Effector memory CD4-positive, alpha-beta T cell (primary cell): ENCODE measurements around the gene WDR90.
"Not testable (repeated sequence)": the region's sequence is repeated elsewhere in the genome, so short reads cannot be mapped to it uniquely, and the experiment has no call there.

ENCODE experiments used
- DNase-seq, 3 donors: peaks; one replicate each; pipeline ENCODE4 v3.0.0-alpha.2; 2020
- H3K27ac ChIP-seq: 2 replicates; pipeline ENCODE4 v1.7.0; 2013; ENCODE audit warnings: mild to moderate bottlenecking, low read length, moderate library complexity; ENCODE audit not compliant: insufficient read depth, poor library complexity, severe bottlenecking
- H3K27me3 ChIP-seq: replicated peaks from 2 replicates; pipeline ENCODE4 v1.7.0; 2013; ENCODE audit warnings: mild to moderate bottlenecking, low read length; ENCODE audit not compliant: insufficient read depth, control insufficient read depth, poor library complexity, severe bottlenecking
- H3K36me3 ChIP-seq: 2 replicates; pipeline ENCODE4 v1.7.0; 2013; ENCODE audit warnings: mild to moderate bottlenecking, low read length, moderate library complexity; ENCODE audit not compliant: control insufficient read depth, insufficient read depth
- H3K4me1 ChIP-seq: 2 replicates; pipeline ENCODE4 v1.7.0; 2013; ENCODE audit warnings: low read length, mild to moderate bottlenecking; ENCODE audit not compliant: control insufficient read depth, insufficient read depth, poor library complexity, severe bottlenecking
- H3K4me3 ChIP-seq: 2 replicates; pipeline ENCODE4 v1.7.0; 2013; ENCODE audit warnings: low read length, low read depth, mild to moderate bottlenecking; ENCODE audit not compliant: insufficient read depth, poor library complexity, severe bottlenecking
- H3K9me3 ChIP-seq: 2 replicates; pipeline ENCODE4 v1.7.0; 2013; ENCODE audit warnings: mild to moderate bottlenecking, low read length, moderate library complexity; ENCODE audit not compliant: control insufficient read depth

WDR90 gene

DNA sequence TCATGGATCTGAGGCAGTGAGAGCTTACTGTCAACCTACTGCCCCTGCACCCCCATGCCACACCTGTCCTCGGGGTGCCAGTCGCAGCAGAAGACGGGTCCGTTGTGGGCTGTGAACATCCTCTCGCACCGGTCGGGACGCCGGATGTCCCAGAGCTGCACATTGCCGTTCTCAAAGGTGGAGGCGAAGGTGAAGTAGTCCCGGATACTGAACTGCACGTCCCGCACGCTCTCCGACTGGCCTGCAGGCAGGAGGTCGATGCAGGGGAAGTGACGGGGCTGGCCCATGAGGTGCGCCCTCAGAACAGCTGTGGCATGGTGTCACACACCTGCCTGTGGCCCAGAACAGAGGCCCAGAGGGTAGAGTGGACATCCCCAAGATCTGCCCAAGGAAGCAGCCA is 38.3 kb downstream of the WDR90 start:
- H3K4me1 ChIP-seq = peaks cover 38% of the 10 kb centered on the region
- no peak for DNase-seq
- no peaks in the 10 kb centered on the region for H3K9me3 ChIP-seq
- H3K27me3 ChIP-seq = no peaks in the 10 kb centered on the region
- H3K36me3 ChIP-seq = peaks cover 10% of the 10 kb centered on the region
- H3K4me3 ChIP-seq = no peak overlapping the region
- no peak overlapping the region for H3K27ac ChIP-seq

DNA sequence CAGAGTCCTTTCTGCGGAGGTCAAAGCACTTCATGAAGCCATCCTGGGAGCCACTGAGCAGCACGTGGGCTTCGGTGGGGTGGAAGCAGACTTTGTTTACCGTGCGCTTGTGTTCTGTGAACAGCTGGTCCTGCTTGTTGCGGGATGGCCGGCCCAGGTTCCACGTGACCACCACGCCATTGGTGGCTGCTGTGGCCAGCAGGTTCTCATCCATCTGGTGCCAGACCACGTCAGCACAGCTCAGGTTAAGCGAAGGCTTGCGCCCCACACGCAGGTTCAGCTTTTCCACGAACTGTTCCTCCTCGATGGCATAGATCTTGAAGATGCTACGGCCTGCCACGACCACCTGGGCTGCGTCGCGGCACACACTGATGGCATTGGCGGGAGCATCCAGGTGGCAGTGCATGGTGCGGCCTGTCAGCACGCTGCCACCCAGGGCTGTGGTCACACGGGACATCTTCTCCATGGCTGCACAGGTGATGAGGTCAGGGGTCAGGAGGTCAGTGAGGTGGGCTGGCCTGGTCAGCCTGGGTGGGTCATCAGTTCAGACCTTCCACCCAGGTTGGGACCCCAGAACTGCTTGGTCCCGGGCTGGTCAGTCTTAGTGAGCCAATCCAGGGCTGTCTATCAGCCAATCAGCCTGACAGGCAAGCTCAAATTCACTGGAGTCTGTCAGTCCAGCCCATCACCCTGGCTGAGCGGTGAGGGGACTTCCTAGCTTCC is 40.2 kb downstream of the WDR90 start:
- H3K36me3 ChIP-seq = peaks cover 10% of the 10 kb centered on the region
- H3K27ac ChIP-seq = peak overlapping the region; percentile 78
- H3K4me1 ChIP-seq = peaks cover 29% of the 10 kb centered on the region
- H3K4me3 ChIP-seq = peak overlapping the region; percentile 85
- no peaks in the 10 kb centered on the region for H3K27me3 ChIP-seq
- no peaks in the 10 kb centered on the region for H3K9me3 ChIP-seq
- DNase-seq = no peak

DNA sequence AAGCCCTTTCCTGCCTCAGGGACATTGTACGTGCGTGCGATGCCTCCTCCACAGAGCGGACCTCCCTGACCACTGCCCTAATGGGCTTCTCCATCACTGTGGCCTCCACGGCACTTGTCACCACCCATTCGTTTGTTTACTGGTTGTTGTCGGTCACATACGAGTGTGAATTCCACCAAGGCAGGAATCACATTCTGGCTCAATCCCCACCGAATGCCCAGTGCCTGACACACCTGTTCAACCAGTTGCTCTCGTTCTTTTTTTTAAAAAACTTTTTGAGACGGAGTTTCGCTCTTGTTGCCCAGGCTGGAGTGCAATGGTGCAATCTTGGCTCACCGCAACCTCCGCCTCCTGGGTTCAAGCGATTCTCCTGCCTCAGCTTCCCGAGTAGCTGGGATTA is 42.1 kb downstream of the WDR90 start:
- not testable (repeated sequence) for H3K9me3 ChIP-seq, H3K27ac ChIP-seq, DNase-seq, H3K27me3 ChIP-seq, H3K4me3 ChIP-seq, H3K36me3 ChIP-seq
- peaks cover 35% of the 10 kb centered on the region for H3K4me1 ChIP-seq

GRCh38 chr16:692356-693108 is 43.4 kb downstream of the WDR90 start:
- peaks cover 38% of the 10 kb centered on the region for H3K4me1 ChIP-seq
- no peaks in the 10 kb centered on the region for H3K36me3 ChIP-seq
- H3K4me3 ChIP-seq = no peak overlapping the region
- no peak overlapping the region for H3K27ac ChIP-seq
- DNase-seq = no peak
- no peaks in the 10 kb centered on the region for H3K27me3 ChIP-seq
- H3K9me3 ChIP-seq = no peaks in the 10 kb centered on the region

- DNase-seq = no peak
- peaks cover 38% of the 10 kb centered on the region for H3K4me1 ChIP-seq
Measured at GRCh38 chr16:693364-693763, 44.2 kb downstream of the WDR90 start.

DNA sequence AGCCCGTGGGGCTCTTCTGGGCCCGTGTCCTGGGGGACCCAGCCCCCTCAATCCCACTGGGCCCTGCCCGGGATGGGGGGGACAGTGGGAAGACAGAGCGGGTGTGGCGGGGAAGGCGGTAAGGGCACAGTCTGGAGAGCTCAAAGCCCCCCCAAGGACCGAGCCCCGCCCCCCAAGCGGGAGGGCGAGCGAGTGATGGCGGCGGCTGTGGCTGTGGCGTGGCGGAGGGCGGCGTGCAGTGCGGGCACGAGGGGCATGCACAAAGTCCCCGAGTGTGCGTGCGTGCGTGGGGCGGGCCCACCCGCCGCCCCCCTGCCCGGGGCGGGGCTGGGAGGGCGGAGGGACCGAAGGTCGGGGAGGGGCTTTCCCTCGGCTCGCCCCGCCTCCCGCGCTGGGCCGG is 44.6 kb downstream of the WDR90 start:
- DNase-seq = no peak
- peaks cover 38% of the 10 kb centered on the region for H3K4me1 ChIP-seq

More at GRCh38 chr16:693364-693763, 44.2 kb downstream of the WDR90 start:
- Histone ChIP-seq H3K4me3 (no peak overlapping the region), H3K36me3 (no peaks in the 10 kb centered on the region), H3K27me3 (no peaks in the 10 kb centered on the region), H3K9me3 (no peaks in the 10 kb centered on the region), H3K27ac (no peak overlapping the region)

DNA sequence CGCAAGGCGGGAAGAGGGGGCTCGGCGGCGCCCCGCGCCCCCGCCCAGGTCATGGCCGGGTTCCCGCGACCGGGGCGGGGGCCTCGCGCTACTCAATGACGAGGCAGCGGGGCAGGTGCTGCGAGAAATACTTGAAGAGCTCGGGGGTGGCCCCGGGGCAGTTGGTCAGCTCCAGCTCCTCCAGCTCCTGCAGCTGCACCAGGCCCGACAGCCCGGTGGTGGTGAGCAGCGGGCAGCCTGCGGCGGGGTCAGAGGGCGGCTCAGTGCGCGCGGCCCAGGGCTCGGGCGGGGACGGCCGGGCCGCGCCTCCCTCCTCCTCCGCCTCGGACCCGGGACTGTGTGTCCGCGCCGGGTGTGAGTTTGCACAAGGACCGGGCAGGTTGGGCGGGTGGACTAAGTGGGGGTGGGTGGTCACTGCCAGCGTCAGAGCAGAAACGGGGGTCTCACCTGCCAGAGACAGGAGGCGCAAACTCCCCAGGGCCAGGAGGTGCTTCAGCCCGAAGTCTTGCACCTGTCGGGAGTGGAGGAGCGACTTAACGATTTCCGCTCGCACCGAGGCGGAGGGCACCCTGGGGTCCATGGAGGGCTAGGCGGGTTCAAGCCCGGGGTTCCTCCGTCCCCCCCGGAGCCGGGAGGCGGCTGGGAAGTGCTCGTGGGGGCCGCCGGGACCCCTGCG is 45.2 kb downstream of the WDR90 start:
- Histone ChIP-seq H3K4me1 (peaks cover 39% of the 10 kb centered on the region), H3K27me3 (no peaks in the 10 kb centered on the region), H3K4me3 (peak overlapping the region; percentile 62), H3K36me3 (no peaks in the 10 kb centered on the region), H3K9me3 (no peaks in the 10 kb centered on the region), H3K27ac (peak overlapping the region; percentile 62)
- DNase-seq = no peak

More for the DNA sequence above, 44.6 kb downstream of the WDR90 start:
- no peak overlapping the region for H3K4me3 ChIP-seq
- H3K9me3 ChIP-seq = no peaks in the 10 kb centered on the region
- H3K36me3 ChIP-seq = no peaks in the 10 kb centered on the region
- no peak overlapping the region for H3K27ac ChIP-seq
- H3K27me3 ChIP-seq = no peaks in the 10 kb centered on the region

- peaks cover 39% of the 10 kb centered on the region for H3K4me1 ChIP-seq
- peak overlapping the region; percentile 62 for H3K4me3 ChIP-seq
- no peaks in the 10 kb centered on the region for H3K27me3 ChIP-seq
- H3K9me3 ChIP-seq = no peaks in the 10 kb centered on the region
- peak overlapping the region; percentile 62 for H3K27ac ChIP-seq
- DNase-seq = peak in 1 of 3 donors; percentile 46
- H3K36me3 ChIP-seq = no peaks in the 10 kb centered on the region
Measured at GRCh38 chr16:694863-695354, 45.7 kb downstream of the WDR90 start.

DNA sequence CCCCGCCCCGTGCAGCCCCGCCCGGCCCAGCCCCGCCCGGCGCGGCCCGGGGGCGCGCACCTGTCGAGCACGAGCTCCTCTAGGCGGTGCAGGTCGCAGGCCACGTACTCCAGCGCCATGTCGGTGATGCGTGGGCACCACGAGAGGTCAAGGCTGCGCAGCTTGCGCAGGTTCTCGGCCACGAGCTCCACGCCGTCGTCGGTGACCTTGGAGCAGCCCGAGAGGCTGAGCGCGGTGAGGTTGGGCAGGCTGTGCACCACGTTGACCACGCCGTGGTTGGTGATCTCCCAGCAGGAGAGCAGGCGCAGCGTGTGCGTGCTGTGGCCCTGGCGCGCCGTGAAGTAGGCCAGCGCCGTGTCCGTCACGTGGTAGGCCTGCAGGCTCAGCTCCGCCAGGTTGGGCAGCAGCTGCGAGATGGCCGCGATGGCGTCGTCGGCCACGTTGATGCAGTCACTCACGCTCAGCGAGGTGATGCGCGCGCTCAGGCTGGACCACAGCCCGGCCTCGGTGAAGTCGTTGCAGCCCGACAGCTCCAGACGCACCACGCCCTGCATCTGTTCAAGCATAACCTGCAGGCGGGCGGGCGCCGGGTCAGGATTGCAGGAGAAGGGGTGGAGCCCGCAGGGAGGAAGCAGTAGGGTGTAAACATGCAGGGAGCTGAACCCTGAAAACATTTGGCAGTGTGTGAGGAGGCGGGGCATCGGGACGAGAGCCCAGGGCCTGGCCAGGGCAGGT is 46.4 kb downstream of the WDR90 start:
- no peaks in the 10 kb centered on the region for H3K9me3 ChIP-seq
- H3K27ac ChIP-seq = no peak overlapping the region
- H3K36me3 ChIP-seq = no peaks in the 10 kb centered on the region
- peaks cover 42% of the 10 kb centered on the region for H3K4me1 ChIP-seq
- no peaks in the 10 kb centered on the region for H3K27me3 ChIP-seq
- peak overlapping the region; percentile 63 for H3K4me3 ChIP-seq
- DNase-seq = peak; percentile 26 to 56 (median 55)
